Astrocyte of the spinal cord (primary cell): ENCODE data around the gene JUP.
A peak's percentile ranks its signal among the peaks of the same experiment; 100 is the strongest.

ENCODE experiments used
- DNase-seq: peaks from one replicate; pipeline ENCODE4 v3.0.0; 2011; ENCODE audit warnings: low read depth, low spot score
- H3K4me3 ChIP-seq: 2 replicates; pipeline ENCODE4 v1.5.1; 2011; ENCODE audit warnings: low read depth, mild to moderate bottlenecking, low read length, moderate library complexity
- in situ Hi-C: cut with HindIII; loops from 2 replicates; pipeline ENCODE4 v1.10.0; 2017; ENCODE audit warnings: low sequenced_read_pairs
- TF ChIP-seq, protein P1 (sequence below): IDR thresholded peaks from 2 replicates; pipeline ENCODE4 v1.5.1; 2012; ENCODE audit warnings: low read depth, mild to moderate bottlenecking, low read length, inconsistent platforms

Gene JUP

DNA sequence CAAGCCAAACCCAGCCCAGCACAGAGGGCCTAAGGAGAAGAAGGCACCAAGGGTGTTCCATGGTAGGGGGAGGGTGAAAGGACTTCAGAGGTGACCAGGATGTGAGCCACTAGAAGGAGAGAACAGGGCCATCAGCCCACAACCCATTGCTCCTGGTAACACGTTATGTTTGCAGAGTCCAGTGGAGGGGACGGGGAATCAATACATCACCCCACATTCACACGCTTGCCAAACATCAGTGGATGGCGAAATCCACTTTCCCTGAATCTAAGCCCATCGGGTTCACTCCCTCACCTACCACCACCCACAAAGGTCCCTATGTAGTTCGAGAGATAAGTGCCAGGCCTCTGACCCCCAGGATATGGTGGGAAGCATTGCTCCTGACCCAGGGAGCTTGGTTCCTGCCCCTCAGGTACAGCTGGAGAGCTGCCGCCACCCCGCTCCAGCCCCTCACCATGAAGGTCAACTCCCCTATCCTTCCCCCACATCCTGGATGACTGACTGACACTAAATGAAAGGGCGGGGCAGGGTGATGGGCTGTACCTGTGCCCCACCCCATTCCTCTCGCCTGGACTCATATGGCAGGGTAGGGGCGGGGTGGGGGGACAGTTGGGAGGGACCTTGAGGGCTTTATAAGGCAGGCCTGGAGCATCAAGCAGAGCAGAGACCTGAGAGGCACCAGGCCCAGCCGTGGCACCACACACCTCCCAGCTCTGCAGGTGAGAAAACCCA lies 74.7 kb downstream of the JUP start, which contains the start of gene GAST:
GAST (plus strand) TSS at position 663 of the 732 bp plus-strand sequence. CDS start 3,106 bp downstream, outside the sequence.
- in situ Hi-C loops: no loop called here
- DNase-seq: no peak
- H3K4me3 ChIP-seq: no peak within 1 kb of the TSS
- TF ChIP-seq, protein P1, sequence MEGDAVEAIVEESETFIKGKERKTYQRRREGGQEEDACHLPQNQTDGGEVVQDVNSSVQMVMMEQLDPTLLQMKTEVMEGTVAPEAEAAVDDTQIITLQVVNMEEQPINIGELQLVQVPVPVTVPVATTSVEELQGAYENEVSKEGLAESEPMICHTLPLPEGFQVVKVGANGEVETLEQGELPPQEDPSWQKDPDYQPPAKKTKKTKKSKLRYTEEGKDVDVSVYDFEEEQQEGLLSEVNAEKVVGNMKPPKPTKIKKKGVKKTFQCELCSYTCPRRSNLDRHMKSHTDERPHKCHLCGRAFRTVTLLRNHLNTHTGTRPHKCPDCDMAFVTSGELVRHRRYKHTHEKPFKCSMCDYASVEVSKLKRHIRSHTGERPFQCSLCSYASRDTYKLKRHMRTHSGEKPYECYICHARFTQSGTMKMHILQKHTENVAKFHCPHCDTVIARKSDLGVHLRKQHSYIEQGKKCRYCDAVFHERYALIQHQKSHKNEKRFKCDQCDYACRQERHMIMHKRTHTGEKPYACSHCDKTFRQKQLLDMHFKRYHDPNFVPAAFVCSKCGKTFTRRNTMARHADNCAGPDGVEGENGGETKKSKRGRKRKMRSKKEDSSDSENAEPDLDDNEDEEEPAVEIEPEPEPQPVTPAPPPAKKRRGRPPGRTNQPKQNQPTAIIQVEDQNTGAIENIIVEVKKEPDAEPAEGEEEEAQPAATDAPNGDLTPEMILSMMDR: no peak

DNA sequence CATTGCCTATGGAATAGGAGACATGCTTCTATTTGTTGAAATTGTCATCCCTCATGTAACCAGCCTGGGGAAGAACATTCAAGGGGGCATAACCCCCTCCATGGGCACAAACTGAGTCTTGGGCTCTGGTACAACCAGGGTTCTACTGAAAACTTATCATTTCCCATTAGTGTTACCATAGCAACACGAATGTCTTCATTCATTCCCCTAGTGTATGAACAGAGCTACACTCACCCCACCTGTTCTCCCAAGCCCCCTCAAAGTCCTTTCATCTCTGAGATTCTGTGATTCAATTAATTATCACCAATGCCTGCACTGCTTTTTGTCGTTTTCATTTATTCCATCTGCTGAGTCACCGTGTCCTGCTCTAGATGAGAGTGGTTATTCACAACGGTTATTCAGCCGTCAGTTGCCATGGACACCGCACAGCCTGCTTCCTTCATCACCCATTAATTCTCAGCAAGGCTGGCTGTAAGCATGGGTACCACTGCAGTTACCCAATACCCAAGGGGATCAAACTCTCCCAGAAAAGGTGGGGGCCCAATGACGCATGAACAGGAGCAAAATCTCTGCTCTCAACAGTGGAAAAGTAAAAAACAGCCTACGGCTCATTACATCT lies 75.9 kb downstream of the JUP start:
- TF ChIP-seq, protein P1: no peak
- in situ Hi-C loops: no loop called here
- peak; percentile 70 for DNase-seq
- no peak overlapping the region for H3K4me3 ChIP-seq

DNA sequence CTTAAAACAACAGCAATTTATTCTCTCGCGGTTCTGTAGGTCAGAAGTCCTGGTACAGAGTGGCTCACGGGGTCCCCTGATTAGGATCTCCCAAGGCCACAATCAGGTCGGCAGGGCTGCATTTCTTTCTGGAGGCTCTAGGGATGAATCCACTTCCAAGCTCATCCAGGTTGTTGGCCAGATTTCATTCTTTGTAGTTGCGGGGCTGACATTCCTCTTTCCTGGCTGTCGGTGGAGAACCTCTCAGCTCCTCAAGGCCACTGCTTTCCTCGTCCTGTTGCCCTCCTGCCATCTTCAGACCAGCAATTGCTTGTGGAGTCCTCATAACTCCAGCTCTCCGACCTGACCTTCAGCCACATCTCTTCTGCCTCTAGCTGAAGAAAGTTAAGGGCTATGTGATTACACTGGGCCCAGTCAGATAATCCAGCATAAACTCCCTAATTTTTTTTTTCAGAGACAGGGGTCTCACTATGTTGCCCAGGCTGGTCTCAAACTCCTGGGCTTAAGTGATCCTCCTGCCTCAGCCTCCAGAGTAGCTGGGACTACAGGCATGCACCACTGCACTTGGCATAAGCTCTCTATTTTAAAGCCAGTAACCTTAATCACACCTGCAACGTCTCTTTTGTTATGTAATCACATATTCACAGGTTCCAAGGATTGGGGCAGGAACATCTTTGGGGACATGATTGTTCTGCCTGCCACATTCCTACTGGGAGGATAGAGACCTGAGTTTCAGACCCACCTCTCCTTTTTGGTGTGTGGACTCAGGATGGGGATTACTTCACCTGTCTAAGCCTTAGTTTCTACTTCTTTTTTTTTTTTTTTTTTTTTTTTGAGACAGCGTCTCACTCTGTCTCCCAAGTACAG lies 78.5 kb downstream of the JUP start:
- no peak for DNase-seq
- H3K4me3 ChIP-seq: no peak overlapping the region
- in situ Hi-C loops: no loop called here
- TF ChIP-seq, protein P1: no peak

DNA sequence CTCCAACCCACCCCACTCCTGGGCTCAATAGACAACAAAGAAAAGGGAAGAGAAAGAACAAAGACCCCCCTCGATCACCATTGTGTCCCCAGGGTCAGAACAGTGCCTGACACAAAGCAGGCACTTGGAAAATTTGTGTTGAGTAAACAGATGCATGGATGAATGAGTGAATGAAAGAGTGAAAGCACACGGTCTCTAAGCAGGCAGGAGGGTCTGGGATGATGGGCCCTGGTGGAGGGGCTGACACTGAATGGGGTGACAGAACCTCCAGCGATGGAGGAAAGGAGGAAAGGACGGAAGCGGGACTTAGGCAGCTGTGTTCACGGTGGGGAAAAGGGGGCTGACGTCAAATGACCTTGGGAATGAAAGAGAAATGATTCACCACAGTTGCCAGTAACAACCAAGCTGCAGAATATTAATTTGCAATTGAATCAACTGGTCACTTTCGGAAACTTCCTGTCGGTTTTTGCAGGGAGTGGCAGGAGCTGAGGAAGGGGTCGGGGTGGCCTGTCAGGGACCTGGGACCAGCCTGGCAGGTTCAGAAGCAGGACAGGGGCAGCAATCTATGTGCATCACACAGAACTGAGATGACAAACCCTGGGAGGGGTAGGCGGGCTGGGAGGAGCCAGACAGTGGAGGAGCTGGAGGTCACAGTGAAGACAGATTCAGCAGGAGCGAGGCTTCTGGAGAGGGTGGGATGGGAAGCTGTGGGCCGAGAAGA lies 81.1 kb downstream of the JUP start:
- in situ Hi-C loops: no loop called here
- peak; percentile 37 for DNase-seq
- TF ChIP-seq, protein P1: no peak

More for the DNA sequence above, 81.1 kb downstream of the JUP start:
- no peak overlapping the region for H3K4me3 ChIP-seq
